GM19035 (cell line): ENCODE results near the gene FGGY.
"Not testable (repeated sequence)": the region's sequence is repeated elsewhere in the genome, so short reads cannot be mapped to it uniquely, and the experiment has no call there.

Experiments used
- ATAC-seq: cut with Tn5 transposase; IDR thresholded peaks from one replicate; pipeline ENCODE4 v1.9.1; 2021; ENCODE audit not compliant: unreplicated experiment

Gene FGGY

DNA sequence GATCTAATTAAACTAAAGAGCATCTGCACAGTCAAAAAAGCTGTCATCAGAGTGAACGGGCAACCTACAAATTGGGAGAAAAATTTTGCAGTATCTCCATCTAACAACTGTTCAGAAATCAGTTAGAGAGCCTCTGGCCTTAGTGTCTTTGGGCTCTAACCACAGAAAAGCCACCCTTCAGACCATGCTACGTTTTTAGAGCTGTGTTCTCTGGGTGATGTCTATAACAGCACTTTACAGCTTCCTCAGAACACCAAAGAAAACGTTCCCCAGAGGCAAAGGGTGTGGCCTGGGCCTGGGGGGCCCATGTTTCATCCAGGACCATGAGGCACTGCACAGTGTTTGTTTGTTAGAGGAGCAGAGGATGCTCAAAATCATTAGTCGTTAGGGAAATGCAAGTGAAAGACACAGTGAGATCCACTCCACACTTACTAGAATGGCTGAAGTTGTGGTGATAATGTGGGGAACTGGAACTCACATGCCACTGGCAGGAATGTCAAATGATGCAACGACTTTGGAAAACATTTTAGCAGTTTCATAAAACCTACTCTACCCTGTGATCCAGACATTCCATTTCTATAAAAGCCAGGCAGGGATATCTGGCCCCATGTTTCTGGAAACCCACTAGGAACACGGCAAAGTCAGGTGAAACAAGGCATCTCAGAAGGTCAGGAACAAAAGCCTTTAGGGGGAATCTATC, 267.4 kb downstream of the FGGY start:
- ATAC-seq: no peak

DNA sequence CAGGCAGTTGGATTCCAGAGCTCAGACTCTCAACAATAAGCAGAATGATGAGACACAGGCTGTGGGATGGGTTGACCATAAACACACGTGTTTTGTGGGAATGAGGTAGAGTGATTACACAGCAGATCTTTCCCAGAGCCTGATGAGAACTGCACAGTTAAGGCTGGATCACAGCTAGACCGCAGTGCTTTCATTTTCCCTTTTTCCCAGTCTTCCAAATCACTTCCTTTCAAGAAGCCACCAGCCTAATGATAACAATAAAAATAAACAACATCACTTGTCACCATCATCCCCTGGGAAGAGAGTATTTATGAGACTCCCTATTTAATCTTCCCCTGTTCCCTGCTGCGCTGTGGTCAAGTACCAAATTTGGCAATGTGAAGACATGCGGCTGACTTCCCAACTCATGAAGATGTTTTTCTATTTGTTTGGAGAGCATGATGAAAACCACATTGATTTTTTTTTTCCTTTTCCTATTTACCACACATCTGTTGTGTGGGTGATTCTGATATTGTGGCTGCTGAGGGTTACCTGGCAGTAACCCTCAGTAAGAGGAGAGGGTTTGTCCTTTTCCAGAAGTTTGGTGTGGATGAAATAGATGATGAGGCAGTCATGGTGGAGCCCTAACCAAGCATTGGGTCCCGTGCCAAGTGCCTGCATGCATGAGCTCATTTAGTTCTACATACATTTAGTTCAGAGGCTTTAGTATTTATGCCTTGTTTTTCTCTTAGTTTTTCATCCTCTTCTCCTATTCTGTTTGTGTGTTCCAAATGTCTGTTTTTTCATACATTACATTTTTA, 268.9 kb downstream of the FGGY start:
- no peak for ATAC-seq

DNA sequence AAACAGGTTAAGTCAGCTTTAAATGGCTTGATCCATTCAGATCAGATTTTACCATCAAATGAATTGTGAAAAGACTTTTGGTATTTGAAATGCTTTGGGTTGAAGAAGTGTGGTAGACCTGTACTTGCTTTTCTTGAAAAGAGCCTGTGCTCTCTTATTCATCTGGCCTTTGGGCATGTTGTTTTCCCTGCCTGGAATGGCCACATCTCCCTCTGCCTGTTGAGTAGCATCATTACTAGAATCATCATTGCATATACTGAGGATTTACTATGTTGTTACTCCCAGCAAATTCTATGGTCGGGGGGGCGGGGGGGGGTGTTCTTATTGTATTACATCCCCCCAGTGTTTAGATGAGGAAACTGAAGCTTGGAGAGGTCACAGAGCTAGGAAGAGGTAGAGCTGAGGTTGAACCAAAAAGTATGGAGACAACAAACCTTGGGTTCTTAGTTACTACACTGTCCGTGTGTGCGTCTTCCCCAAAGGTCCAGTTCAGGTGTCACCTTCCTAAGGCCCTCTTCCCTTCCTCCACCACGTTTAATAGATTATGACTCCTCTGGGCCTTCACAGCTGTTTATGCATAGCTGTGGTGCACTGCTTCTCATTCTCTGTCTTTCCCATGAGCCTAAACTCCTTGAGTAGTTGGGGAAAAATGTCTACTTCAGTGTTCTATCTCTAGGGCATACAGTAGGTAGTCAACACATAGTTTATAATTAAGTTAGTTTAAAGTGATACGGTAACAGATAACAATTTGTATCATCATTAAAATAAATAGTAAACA, 271.5 kb downstream of the FGGY start:
- no peak for ATAC-seq

DNA sequence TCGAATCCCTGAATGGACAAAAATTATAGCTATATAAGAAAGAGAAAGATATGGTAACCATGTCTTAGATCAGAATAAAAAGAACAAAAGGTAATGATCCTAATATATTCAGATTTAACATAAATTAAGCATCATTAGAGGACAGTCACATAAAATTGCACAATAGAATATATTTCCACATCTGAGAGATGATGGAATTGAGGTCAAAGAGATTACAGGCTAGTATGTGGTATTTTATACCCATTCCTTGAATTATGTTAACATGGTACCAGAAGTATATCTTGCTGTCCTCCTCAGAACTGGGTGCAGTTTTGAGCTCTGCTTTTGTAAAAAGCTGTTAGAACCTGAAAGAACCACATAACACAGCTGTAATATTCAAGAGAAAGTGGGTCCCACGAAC, 272.3 kb downstream of the FGGY start:
- no peak for ATAC-seq

DNA sequence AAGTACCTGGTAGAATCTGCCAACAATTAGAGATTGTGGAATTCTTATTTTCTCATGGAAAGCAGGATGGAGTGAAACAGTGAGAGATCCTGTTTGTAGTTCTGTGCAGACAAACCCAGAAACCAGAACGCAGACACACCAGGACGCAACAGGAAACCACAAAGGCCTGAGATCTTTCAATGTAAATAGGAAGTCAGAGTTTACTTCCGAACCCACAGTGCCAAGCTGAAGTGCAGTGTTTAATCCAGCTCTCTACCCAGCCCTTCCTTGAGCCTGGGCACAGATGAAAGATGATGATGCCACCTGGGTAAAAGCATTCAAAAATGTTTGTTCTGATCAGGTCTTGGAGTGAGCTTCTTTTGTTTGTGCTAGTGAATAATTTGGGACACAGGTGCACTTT, 273.6 kb downstream of the FGGY start:
- ATAC-seq: no peak

DNA sequence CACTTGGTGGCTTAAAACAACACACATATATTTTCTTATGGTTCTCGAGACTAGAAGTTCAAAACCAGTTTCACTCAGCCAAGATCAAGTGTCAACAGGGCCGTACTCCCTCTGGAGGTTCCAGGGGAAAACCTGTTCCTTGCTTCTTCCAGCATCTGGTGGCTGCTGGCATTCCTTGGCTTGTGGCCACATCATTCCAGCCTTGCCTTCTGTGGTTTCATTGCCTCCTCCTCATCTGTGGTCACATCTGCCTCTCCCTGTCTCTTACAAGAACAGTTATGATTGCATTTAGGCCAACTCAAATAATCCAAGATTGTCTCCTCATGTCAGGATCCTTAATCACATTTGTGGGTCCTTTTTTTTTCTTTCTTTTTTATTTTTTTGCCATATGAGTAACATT, 277.2 kb downstream of the FGGY start:
- no peak for ATAC-seq

DNA sequence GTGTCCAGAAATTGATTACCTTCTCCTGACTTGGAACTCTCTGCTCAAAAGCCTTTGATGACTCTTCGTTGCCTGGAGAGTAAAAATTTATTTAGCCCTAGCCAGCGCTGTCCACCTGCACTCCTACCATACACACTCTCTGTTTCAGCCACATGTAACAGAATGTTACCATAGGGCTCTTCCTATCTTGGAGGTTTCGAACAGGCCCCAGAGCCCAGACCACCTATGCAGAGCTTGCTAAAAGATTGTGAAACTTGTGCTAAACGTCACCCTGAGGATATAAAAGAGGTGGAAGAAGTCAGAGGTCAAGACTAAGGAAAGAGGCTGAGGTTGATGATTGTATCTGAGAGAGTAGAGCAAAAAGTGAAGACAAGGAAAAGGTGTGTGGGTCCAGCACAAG, 280.9 kb downstream of the FGGY start:
- no peak for ATAC-seq

DNA sequence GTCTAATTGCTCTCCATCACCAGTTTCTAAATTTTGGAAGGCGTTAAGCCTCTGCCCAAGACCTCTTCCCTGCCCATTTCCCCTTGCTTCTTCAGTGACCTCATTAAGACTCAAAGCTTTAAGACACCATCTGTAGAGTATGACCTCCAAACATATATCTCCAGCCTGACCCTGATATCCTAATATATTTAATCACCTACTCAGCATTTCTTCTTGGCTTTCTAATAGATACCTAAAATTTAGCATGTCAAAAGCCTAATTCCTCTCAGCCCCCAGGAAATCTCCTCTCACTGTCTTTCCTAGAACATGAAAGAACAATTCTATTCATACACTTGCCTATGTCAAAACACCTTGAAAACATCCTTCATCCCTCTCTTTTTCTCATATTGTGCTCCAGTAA, 282.3 kb downstream of the FGGY start:
- no peak for ATAC-seq

DNA sequence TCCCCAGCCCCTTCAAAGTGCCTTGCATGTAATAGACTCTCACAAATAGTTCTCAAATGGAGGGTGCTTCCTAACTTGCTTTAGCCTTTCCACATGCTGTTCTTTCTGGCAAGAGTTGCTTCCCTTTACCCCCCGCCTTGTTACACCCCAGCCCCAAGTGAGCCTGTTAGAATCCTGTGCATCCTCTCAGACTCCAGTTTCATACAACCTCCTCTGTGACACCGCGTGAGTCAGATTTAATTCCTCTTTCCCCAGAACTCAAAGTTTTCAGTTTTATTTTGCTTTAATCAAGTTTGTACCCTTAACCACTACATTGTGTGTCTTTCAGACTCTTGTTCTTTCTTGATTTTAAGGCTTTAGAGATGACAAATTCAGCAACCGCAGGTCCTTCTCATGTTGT, 283.4 kb downstream of the FGGY start:
- no peak for ATAC-seq

DNA sequence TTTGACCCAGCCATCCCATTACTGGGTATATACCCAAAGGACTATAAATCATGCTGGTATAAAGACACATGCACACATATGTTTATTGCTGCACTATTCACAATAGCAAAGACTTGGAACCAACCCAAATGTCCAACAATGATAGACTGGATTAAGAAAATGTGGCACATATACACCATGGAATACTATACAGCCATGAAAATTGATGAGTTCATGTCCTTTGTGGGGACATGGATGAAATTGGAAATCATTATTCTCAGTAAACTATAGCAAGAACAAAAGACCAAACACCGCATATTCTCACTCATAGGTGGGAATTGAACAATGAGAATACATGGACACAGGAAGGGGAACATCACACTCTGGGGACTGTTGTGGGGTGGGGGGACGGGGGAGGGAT, 295.5 kb downstream of the FGGY start:
- ATAC-seq: not testable (repeated sequence)

DNA sequence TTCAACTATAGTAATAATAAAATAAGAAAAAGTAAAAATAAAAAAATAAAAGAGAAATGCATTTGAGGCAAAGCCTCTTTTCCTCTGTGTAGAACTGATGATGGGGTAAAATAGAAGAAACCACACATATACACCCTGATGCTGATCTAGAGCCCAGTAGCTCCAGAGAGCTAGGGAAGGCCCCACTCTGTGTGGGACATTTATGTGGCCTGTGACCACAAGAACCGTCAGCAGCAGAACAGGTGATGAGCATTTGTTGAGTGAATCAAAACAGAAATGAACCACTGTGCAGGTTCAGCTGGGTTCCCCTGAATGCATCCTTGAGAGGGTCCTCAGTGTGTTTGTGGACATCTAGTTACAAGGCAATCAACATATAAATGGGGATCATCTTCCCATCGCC, 296.0 kb downstream of the FGGY start:
- no peak for ATAC-seq

DNA sequence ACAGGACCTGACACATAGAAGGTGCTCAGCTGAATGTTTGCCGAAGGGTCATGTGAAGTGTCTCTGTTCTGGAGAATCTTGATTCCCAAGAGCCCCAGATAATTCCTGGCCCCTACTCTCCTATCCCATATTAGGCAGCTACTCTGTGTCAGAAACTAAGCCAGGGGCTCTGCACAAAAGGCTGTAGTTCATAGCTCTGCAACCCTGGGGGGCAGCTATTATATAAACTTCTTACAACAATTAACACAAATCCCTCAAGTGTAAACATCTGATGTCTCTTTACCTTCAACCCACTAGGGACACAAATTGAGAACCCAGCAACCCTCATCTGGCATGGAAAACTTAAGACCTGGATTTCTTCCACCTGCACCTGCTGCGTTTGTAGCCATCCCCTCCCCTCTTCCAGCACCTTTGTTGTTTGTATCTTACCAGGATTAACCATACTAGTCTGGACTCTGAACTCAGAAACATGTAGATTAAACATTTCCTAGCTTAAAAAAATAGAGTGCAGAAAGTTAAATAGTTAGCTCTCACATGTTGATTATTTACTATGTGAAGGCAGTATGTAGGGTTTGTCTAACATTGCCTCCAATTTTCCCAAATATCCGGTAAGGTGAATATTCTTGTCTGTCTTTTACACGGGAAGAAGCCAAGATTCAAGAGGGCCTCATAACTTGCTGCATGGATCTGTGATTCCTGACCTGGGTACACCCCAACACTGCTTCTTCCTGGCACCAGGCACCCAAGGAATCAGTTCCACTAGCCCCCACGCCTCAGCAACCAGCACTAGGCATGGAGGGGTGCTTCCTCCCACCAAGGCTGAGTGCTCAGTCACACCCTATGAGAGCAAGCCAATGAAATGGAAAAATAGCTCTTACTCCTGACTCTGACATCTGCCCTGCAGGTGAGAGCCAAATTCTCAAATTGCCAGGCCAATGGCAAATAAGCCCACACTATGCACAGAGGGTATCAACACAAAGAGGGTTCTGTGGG, 297.2 kb downstream of the FGGY start:
- no peak for ATAC-seq

DNA sequence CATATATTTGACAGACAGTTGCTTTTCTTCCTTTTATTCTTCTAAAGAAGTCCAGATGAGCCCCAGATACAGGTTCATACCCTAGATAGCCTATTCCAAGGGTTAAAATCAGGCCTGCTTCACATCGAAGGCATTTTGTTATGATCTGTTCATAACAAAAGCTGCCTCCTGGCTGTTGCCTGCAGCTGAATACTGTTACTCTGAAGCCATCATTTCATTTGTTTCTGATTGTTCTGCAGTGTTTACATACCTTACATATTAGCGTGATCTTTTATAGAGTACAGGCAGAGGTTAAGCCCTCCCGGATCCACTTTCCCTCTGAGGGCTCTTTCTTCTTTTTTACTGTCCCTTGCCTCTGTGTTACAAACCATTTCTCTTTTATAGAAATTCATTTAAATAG, 298.9 kb downstream of the FGGY start:
- no peak for ATAC-seq

DNA sequence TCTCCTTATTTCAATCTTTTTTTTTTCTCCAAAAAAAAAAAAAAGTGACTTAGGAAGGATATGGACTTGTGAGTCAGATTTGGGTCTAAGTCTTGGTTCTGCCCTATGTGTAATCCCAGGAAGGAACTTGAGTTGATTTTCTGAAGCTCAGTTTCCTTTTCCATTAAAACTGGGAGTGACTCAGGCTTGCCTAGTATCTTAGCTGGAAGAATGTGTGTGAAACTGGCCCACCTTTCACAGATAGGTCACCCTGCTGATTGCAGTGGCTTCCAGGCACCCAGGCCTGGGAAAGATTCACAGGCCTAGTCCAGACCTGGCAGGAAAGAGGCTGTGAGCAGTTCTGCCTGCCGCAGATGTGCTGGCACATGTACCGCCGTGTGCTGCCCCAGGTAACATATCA, 299.5 kb downstream of the FGGY start:
- no peak for ATAC-seq

DNA sequence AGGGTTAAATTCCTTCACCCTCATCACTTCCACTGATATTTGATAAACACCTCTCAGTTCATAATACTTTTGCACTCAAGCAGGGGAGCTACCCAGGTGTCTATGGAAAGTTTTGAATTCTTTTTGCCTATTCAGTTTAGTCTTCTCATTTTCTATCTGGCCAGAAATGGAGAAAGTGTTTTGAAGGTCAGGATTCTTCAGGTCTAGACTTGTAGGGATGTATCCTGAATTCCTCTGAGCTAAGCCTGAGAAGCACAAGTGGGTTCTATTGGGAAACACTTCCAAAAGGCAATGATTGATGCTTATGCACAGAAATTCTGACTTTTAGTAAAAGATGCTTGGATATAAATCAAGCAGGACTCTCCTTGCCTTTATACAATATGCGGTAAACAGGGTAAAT, 300.1 kb downstream of the FGGY start:
- ATAC-seq: no peak

DNA sequence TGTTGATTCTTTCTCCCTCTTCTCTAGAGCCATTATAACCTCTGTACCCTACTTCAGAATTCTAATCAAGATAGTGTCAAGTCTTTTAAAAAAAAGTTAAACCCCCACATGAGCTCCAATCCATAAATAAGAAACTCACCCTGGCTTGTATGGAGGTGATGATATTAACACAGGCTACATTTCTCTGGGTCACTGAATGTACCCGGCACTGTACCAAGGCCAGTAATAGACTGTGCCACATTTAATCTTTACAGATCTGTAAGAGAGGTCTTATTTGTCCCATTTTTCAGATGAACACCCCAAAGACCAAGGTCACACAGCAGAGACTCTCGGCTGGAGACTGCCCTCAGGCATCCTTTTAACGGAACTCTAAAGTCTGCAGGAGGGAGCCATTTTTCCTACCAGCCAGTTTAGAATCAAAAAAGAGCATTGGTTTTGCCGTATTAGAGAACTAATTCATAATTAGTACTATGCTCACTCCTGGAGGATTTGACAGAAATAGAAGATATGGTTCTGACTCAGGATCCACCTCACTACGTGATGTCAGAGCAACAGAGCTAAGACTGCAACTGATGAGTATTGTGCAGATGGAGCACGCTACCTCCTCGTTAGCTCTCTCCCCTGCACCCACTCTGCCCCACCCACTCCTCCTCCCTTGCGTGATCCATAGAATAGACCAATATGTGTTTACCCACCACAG, 300.7 kb downstream of the FGGY start:
- no peak for ATAC-seq

DNA sequence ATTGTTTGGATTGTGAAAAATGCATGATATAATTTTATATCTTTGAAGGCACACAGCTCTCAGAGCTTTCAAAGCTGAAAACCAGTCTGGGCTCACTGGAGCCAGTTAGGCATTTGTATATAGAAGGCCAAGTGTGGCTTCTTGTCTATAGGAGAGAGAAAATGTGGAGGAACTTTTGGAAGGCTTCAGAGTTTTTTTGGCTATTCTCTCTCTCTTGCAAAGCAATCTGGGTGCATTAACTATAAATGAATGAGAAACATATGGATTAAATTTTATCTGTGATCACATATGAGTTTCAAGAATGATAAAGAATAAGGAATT, 301.2 kb downstream of the FGGY start:
- no peak for ATAC-seq

DNA sequence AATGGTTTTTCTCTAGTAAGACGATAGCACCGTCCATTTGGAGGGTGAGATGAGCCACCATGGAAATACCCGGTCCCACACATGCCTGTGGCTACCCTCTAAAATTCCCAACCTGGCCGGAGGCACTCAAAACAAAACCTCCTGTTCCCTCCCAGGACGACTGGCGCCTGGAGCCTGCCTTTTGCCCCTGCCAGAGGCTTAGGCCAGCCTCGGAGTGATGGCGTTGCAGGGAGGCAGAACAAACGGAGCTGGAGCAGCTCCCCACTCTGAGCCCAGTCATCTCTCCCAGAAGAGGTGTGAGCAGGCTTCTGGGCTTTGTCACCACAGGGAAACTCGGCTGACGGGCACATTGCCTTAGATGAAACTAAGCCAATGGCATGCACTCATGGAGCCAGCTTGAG, 304.1 kb downstream of the FGGY start:
- ATAC-seq: no peak

DNA sequence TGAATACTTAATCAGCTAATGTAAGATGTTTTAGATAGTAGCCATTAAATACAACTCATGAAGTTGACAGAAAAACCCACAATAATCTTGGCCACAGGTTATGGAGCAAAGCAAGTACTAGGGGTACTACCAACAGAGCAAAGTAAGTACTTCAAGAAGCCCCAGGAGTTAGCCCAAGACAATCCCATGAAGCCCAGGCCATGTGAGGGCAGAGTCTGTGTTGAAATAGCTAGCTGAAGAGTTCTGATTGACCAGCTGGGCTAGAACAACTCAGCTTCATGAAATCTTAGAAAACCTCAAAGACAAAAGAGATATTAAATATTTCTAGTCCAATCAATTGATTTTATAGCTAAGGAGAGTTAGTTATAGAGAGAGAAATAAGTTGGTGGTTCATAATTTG, 304.9 kb downstream of the FGGY start:
- ATAC-seq: no peak

DNA sequence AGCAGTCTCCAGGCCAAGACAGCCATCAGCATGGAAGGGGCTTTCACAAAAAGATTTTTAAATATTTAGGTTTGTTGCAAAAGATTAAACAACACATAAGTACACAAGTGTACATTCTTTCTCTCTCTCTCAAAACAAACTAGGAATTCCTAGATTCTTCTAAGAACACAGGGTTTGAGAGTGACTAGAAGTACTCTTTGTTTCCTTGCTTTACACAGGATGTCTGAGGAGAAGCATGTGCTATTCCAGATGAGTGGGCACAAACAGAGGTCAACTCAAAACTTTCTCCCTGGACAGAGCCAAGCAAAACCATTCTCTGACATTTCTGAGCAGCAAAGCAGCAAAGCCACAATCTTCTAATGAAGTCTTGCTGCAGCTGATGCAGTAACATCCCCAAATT, 307.3 kb downstream of the FGGY start:
- no peak for ATAC-seq
